MCF 10A (cell line): ENCODE data around the gene HECTD1. TPM values are rescaled to one million over a fixed set of nuclear protein-coding genes. Genes with fewer than 3 reads are reported as not detected.

ENCODE experiments used
- BruUV-seq: library from RNA; stranded (reverse); fragments of 400-500 nt; replicated peaks from 2 replicates; lab custom pipeline; 2021; lab: Mats Ljungman, UMichigan
- CTCF ChIA-PET: fragments of 300-600 bp; sonication (Branson Sonifier 250); formaldehyde crosslinking; extraction: SDS; loops from one replicate; lab custom pipeline; 2021; ENCODE audit warnings: antibody characterized with exemption, inconsistent platforms; lab: Yijun Ruan, JAX
- POLR2A ChIA-PET: fragments of 300-600, 350-650 bp; sonication (Branson Sonifier 250); formaldehyde crosslinking; extraction: SDS; loops from one replicate; lab custom pipeline; 2020; ENCODE audit warnings: antibody characterized with exemption, inconsistent platforms; lab: Yijun Ruan, JAX
- DNase-seq: peaks from one replicate; pipeline ENCODE4 v3.0.0-alpha.2; 2018; ENCODE audit not compliant: unreplicated experiment
- H3K27ac Mint-ChIP-seq: one replicate; pipeline ENCODE4 v1.8.0; 2022; ENCODE audit warnings: mild to moderate bottlenecking, low read depth, mixed read lengths; ENCODE audit not compliant: unreplicated experiment
- H3K27me3 Mint-ChIP-seq: one replicate; pipeline ENCODE4 v1.8.0; 2022; ENCODE audit warnings: mixed read lengths; ENCODE audit not compliant: insufficient read depth, unreplicated experiment
- H3K36me3 Mint-ChIP-seq: one replicate; pipeline ENCODE4 v1.8.0; 2022; ENCODE audit warnings: mild to moderate bottlenecking, moderate library complexity, mixed read lengths; ENCODE audit not compliant: insufficient read depth, unreplicated experiment
- H3K4me1 Mint-ChIP-seq: one replicate; pipeline ENCODE4 v1.8.0; 2022; ENCODE audit warnings: mixed read lengths; ENCODE audit not compliant: insufficient read depth, unreplicated experiment
- H3K4me3 Mint-ChIP-seq: one replicate; pipeline ENCODE4 v1.8.0; 2022; ENCODE audit warnings: mild to moderate bottlenecking, moderate library complexity, mixed read lengths; ENCODE audit not compliant: unreplicated experiment
- H3K9me3 Mint-ChIP-seq: one replicate; pipeline ENCODE4 v1.8.0; 2022; ENCODE audit warnings: mixed read lengths; ENCODE audit not compliant: unreplicated experiment
- CTCF ChIP-seq: fragments of 200-600 bp; IDR thresholded peaks from one replicate; pipeline ENCODE4 v1.8.0; 2022; ENCODE audit warnings: antibody characterized with exemption, mild to moderate bottlenecking; ENCODE audit not compliant: unreplicated experiment
- intact Hi-C: fragments of 100-400 bp; cut with micrococcal nuclease; formaldehyde crosslinking; loops from 2 replicates; pipeline ENCODE4 v1.14.1; 2022
- total RNA-seq: library from RNA; stranded (reverse); gene quantifications from 2 replicates; pipeline ENCODE4 v1.2.3, GENCODE V29; 2022

Gene HECTD1
- total RNA-seq, 1 experiment from 2014 or later, result 122 TPM

DNA sequence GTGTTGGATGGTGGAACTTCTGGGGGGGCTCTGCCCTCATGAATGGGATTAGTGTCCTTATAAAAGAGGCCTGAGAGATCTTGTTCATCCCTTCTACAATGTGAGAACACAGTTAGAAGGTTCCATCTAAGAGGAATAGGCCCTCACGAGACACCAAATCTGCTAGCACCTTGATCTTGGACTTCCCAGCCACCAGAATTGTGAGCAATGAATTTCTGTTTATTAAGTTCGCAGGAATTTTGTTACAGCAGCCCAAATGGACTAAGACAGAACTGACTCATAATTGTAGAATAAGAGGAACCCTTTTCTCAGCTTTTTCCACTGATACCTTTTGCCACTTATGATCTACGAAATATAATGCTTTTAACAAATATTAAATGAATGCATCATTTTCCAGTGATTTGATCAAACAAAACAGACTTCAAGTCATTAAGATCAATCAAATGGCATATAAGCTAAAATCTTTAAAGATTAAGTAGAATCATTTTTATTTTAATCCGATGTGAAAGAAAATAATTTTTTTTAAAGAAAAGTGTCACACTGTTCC is 68.2 kb downstream of the HECTD1 start:
- no TSS peak for BruUV-seq
- POLR2A ChIA-PET, result no interaction called here
- Mint-ChIP-seq H3K36me3 (peaks cover 99% of the 10 kb centered on the region), H3K4me1 (no peaks in the 10 kb centered on the region), H3K27ac (no peak overlapping the region), H3K4me3 (no peak overlapping the region), H3K27me3 (no peaks in the 10 kb centered on the region), H3K9me3 (no peaks in the 10 kb centered on the region)
- no peak for DNase-seq
- CTCF ChIA-PET, result interaction anchor here (0.6 to 1.5 kb wide), 3 partner anchors 17 to 159 kb away, joined by 3 to 4 read pairs (median 4); no protein-coding TSS in a partner anchor
- intact Hi-C loops, result no loop called here
- TF ChIP-seq CTCF, result no peak

DNA sequence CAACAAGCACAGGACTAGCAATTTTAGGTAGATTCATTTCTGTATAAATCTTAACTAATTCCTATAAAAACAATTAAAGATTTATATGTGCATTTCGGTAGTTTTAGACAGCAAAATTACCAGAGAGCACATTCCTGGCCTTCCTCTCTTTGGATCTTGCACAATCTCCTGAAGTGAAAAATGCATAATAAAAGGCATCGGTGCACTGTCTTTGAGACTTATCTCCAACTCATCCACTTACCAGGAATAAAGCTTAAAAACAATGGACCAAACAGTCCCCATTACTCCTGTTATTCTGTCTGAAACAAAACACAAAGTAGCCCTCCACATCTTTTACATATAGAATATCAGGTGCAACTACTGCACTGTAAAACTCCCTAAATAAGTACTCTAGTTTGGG is 69.3 kb downstream of the HECTD1 start:
- no peak overlapping the region for H3K4me3 Mint-ChIP-seq
- CTCF ChIA-PET, result interaction anchor here (0.5 to 0.9 kb wide), 3 partner anchors 19 to 114 kb away, joined by 3 to 5 read pairs (median 4); no protein-coding TSS in a partner anchor
- peaks cover 99% of the 10 kb centered on the region for H3K36me3 Mint-ChIP-seq
- TF ChIP-seq CTCF, result no peak
- DNase-seq, result no peak
- no peak overlapping the region for H3K27ac Mint-ChIP-seq
- H3K4me1 Mint-ChIP-seq, result no peaks in the 10 kb centered on the region
- H3K27me3 Mint-ChIP-seq, result no peaks in the 10 kb centered on the region
- POLR2A ChIA-PET, result interaction anchor here (0.6 kb wide), 1 partner anchor 40 kb away, joined by 3 read pairs; no protein-coding TSS in a partner anchor
- H3K9me3 Mint-ChIP-seq, result no peaks in the 10 kb centered on the region
- intact Hi-C loops, result no loop called here
- no TSS peak for BruUV-seq

- DNase-seq, result peak; percentile 39
- BruUV-seq, result no TSS peak
- Mint-ChIP-seq H3K36me3 (peaks cover 99% of the 10 kb centered on the region), H3K4me1 (no peaks in the 10 kb centered on the region), H3K27ac (peak overlapping the region; percentile 36), H3K27me3 (no peaks in the 10 kb centered on the region), H3K4me3 (no peak overlapping the region), H3K9me3 (no peaks in the 10 kb centered on the region)
- POLR2A ChIA-PET, result no interaction called here
- CTCF ChIA-PET, result interaction anchor here (0.6 to 0.7 kb wide), 2 partner anchors 67 to 70 kb away, joined by 3 to 4 read pairs; no protein-coding TSS in a partner anchor
- intact Hi-C loops, result no loop called here
- TF ChIP-seq CTCF, result no peak
These were observed 70.2 kb downstream of the HECTD1 start for GRCh38 chr14:31137214-31137889.

DNA sequence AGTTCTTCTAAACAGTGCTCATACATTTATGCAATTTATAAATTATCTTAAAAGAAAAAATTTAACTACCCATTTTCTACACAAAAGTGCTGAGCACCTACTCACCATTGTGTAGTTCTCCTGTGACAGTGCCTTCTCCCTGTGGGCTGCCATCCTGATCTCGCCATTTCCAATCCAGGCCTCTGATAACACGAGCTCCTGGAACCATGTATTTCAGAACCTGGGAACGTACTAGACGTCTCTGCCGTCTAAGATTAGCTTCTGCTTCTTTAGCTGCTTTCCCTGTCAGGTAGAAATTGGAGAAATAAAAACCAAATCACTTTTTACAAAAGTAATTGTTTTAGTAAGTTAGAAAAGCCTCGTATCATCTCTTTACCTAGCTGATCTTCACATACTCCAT is 74.5 kb downstream of the HECTD1 start:
- Mint-ChIP-seq H3K36me3 (peaks cover 88% of the 10 kb centered on the region), H3K4me3 (no peak overlapping the region), H3K9me3 (no peaks in the 10 kb centered on the region), H3K27me3 (no peaks in the 10 kb centered on the region), H3K4me1 (no peaks in the 10 kb centered on the region), H3K27ac (no peak overlapping the region)
- intact Hi-C loops, result no loop called here
- no peak for DNase-seq
- no TSS peak for BruUV-seq
- CTCF ChIA-PET, result interaction anchor here (0.5 to 0.6 kb wide), 2 partner anchors 11 to 1119 kb away, joined by 3 read pairs; no protein-coding TSS in a partner anchor
- POLR2A ChIA-PET, result interaction anchor here (0.9 kb wide), 1 partner anchor 19 kb away, joined by 3 read pairs; no protein-coding TSS in a partner anchor
- TF ChIP-seq CTCF, result no peak
